ENCODE data around the gene ATF6B.

- TF ChIP-seq EZH2 (IDR thresholded peaks at IDR 0.05; ENCODE audit: borderline replicate concordance) (no peak), EZH2phosphoT487 (IDR thresholded peaks at IDR 0.05; ENCODE audit: low read depth, severe bottlenecking, unreplicated experiment) (no peak)
These were observed 36.2 kb upstream of the ATF6B start, which contains the start of gene EGFL8 for GRCh38 chr6:32164295-32164694.
